NB4 (cell line): ENCODE results near the gene SERPINB1.

Experiments
- DNase-seq: peaks from one replicate; pipeline ENCODE4 v3.0.0; 2010; ENCODE audit warnings: low read depth
- H3K4me3 ChIP-seq: one replicate; pipeline ENCODE4 v1.5.1; 2011; ENCODE audit warnings: mild to moderate bottlenecking, low read depth, low read length, moderate library complexity
- CTCF ChIP-seq: IDR thresholded peaks from one replicate; pipeline ENCODE4 v1.5.1; 2012; ENCODE audit warnings: low read depth, low read length
- MYC ChIP-seq: IDR thresholded peaks from 2 replicates; pipeline ENCODE4 v1.6.1; 2011; ENCODE audit warnings: low read depth, low read length
- POLR2A ChIP-seq: IDR thresholded peaks from 2 replicates; pipeline ENCODE4 v1.6.1; 2011; ENCODE audit warnings: mild to moderate bottlenecking; ENCODE audit not compliant: insufficient read length; ENCODE audit errors: extremely low read depth
- TF ChIP-seq, protein P1 (sequence below): IDR thresholded peaks from 2 replicates; pipeline ENCODE4 v1.6.1; 2011; ENCODE audit warnings: low read depth, low read length

The SERPINB1 gene

GRCh38 chr6:2841264-2842138 is at the start of gene SERPINB1:
Gene SERPINB1, minus strand, starts transcription at chr6:2841863. Its CDS starts 1,277 bp downstream, at chr6:2840586.
- peak within 1 kb of the TSS; percentile 71 for H3K4me3 ChIP-seq
- peak; percentile 97 for DNase-seq
- peak; percentile 53 for TF ChIP-seq MYC
- TF ChIP-seq CTCF, result no peak
- TF ChIP-seq POLR2A, result peak; percentile 42
- TF ChIP-seq, protein P1, sequence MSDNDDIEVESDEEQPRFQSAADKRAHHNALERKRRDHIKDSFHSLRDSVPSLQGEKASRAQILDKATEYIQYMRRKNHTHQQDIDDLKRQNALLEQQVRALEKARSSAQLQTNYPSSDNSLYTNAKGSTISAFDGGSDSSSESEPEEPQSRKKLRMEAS, result peak; percentile 51

DNA sequence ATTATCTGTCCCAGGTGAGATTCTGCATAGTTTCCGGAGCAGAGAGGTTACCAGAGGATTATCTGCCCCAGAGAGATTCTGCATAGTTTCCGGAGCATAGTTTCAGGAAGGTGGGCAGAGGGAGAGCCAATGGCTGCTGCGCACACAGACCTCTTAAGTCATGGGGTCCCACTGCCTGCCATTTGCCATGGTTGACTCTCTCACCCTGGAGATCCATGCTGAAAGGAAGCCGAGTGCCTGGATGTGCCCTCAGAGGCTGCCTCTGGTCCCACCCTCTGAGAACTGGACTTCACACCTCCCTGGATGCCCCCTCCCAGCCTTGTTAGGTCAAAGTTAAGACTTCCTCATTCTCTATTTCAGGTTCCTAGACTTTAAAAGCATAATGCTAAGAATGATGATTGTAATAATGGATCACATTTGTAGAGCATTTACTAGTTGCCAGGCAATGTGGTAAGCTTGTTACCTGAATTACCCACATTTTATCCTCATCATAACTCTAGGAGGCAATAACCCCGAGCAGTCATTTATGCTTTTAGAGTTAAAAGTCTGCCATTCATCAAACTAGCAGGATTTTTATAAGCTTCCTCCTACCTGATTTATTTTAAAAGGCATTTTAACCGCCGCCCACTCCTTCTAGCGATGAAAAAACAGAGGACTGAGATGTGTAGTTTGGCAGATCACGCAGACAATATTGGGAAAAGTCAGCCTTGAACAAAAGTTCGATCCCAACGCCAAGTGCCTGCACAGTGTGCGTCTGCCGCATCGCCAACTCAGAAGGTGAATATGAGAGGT is 49.5 kb upstream of the SERPINB1 start:
- TF ChIP-seq POLR2A (no peak), MYC (no peak), CTCF (no peak)
- TF ChIP-seq, protein P1, result no peak
- no peak overlapping the region for H3K4me3 ChIP-seq
- no peak for DNase-seq

DNA sequence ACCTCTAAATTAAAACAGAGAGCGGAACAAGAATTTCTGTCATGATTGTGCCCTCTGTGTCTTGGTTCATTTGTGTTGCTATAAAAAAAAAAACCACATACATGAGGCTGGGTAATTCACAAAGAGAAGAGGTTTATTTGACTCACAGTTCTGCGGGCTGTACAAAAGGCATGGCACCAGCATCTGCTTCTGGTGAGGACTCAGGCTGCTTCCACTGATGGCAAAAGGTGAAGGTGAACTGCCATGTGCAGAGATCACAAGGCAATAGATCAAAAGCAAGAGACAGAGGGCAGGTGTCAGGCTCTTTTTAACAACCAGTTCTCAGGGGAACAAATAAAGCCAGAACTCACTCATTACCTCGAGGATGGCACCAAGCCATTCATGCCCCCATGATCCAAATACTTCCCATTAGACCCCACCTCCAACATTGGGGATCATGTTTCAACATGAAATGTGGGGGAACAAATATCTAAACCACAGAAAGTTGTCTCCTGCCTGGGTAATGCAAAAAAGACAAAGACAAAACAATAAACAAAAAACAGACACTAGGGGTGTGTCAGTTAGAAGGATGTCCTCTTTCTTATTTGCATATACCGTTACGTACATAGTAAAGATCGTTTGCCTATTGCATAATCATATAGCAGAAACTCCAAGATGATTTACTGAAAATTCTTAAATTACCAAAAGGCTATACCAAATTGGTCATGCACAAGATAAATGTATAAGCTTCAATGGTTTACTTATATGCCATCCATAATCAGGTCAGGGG is 44.5 kb upstream of the SERPINB1 start:
- DNase-seq, result no peak
- no peak overlapping the region for H3K4me3 ChIP-seq
- TF ChIP-seq CTCF, result no peak
- TF ChIP-seq, protein P1, result no peak
- TF ChIP-seq POLR2A, result no peak
- no peak for TF ChIP-seq MYC

GRCh38 chr6:2884804-2885203 is 43.1 kb upstream of the SERPINB1 start:
- no peak overlapping the region for H3K4me3 ChIP-seq
- DNase-seq, result no peak
- TF ChIP-seq POLR2A (no peak), MYC (no peak), CTCF (no peak)
- TF ChIP-seq, protein P1, result no peak

GRCh38 chr6:2883673-2884072 is 42.0 kb upstream of the SERPINB1 start:
- TF ChIP-seq MYC (no peak), POLR2A (no peak), CTCF (no peak)
- TF ChIP-seq, protein P1, result no peak
- no peak for DNase-seq

More at GRCh38 chr6:2883673-2884072, 42.0 kb upstream of the SERPINB1 start:
- H3K4me3 ChIP-seq, result no peak overlapping the region
